NCI-H69 (cell line): ENCODE results near the gene PDF.
"Not testable (repeated sequence)": the region's sequence is repeated elsewhere in the genome, so short reads cannot be mapped to it uniquely, and the experiment has no call there.

Source experiments
- DNase-seq: peaks from one replicate; lab custom pipeline; 2025; lab: John Stamatoyannopoulos, UW

The PDF gene, protein sequence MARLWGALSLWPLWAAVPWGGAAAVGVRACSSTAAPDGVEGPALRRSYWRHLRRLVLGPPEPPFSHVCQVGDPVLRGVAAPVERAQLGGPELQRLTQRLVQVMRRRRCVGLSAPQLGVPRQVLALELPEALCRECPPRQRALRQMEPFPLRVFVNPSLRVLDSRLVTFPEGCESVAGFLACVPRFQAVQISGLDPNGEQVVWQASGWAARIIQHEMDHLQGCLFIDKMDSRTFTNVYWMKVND

DNA sequence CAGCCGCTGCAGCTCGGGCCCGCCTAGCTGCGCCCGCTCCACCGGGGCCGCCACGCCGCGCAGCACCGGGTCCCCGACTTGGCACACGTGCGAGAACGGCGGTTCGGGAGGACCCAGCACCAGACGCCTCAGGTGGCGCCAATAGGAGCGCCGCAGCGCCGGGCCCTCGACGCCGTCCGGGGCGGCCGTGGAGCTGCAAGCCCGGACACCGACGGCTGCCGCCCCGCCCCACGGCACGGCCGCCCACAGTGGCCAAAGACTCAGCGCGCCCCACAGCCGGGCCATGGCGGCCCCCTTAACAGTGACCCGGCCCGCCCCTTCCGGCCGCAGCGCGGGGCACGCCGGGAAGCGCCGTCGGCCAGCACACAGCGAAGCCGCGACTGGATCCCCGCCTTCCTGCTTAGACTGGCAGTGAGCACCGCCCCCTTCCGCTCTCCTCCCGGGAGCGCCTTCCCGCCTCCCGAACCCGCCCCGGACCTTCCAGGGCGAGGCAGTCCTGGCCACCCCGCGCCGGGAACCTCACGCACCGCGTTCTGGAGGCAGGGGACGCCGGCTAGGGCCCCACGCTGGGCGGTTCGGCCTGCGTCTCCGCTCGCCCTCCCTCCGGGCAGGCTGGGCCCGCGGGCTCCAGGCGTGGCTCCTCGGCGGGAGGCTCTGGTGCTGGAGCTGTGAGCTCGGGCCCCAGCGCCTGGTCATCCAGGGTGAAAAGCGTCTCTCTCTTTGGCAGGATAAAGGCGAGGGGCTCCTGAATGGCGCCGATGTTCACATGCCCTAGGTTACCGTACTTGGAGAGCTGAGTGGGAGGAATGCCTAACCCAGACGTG, at the start of gene PDF:
Gene PDF, minus strand, starts transcription at position 303 of the 824 bp plus-strand sequence. Its CDS starts 18 bp downstream, at position 285.
- DNase-seq = peak; percentile 93

DNA sequence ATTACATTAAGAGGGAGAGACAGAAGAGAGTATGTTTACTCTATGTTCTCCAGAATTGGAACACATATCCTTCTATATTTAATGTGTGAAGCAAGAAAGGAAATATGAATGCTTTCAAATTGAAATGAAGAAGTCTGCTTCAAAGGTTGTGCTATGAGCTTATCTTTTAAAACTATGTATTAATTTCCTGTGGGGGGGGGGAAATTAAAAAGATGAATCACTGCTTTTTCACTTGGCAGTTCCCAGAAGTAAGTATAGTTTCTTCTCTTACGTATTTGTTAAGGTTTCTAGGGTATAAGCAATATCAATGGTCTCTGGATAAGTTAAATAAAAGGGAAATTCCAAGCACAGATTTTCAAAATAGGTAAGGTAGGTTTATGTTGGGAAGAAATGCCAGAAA, 48.4 kb upstream of the PDF start:
- no peak for DNase-seq

DNA sequence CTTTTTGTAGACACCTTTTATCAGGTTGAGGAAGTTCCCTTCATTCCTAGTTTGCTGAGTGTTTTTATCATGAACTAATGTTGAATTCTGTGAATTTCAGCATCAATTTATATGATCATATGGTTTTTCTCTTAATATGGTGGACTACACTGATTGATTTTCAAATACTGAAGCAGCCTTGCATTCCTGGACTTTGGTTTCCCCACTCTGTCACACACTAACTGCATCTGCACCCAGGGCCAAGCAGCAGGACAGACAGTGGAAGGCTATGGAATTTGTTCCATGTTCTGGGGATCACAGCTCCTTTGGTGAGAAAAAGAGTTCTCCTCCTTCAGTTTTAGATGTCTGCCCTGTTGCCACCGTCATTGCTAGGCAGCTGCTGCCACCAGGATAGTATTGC, 47.6 kb upstream of the PDF start:
- no peak for DNase-seq

DNA sequence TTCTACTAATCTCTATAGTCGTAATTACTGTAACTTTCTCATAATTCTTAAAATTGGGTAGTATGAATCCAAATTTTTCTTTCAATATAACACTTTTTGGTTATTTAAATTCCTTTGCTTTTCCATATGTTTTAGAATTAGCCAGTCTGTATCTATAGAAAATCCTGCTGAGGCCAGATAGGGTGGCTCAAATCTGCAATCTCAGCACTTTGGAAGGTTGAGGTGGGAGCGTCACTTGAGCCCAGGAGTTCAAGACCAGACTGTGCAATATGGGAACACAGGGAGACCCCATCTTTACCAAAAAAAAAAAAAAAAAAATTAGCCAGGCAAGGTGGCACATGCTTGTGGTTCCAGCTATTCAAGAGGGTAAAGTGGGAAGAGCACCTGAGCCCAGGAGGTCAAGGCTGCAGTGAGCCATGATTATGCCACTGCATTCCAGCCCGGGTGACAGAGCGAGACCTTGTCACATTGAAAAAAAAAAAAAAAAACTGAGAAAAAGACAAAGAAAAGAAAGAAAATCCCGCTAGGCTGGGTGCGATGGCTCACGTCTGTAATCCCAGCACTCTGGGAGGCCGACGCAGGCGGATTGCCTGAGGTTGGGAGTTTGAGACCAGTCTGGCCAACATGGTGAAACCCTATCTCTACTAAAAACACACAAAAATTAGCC, 46.1 kb upstream of the PDF start:
- DNase-seq = no peak

DNA sequence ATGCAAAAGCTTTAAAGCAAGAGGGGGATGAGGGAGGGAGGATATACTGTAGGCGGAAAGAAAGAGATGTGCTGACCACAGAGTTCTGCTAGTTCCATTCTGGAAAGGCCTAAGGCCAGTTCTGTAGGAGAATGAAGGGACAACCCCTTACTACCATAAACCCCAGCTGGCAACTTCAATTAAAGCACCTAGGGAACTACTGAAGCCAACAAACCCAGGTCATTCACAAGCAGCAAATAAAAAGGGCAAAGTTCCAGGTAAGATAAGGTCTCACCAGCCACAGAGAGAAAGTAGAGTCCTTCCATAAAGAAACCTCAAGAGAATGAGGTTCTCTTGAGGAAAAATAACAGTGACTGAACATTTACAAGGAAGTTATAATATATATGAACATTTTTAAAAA, 42.6 kb upstream of the PDF start:
- DNase-seq = no peak

DNA sequence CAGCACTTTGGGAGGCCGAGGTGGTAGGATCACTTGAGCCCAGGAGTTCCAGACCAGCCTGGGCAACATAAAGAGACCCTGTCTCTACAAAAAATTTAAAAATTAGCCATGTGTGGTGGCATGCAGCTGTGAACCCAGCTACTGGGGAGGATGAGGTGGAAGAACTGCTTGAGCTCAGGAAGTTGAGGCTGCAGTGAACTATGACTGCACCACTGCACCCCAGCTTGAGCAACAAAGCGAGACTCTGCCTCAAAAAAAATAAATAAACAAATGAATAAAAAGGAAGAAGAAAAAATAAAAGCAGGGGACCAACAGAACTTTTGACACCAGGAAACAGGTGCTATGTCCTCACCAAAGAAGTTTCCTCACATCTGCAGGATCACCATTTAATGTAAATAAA, 41.2 kb upstream of the PDF start:
- no peak for DNase-seq

DNA sequence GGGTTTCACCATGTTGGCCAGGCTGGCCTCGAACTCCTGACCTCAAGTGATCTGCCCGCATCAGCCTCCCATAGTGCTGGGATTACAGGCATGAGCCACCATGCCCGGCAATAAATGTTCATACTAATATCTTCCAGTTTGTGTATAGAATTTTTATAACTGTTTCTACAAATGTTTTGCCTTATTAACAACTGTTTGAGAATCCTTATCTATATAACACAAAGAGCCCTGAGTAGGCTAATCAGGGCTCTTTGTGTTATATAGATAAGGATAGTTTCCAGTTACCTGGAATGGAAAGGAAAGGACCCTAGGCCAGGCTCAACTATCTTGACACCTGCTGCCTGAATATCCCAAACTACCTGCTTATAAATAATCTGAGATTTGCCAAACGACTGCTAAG, 38.5 kb upstream of the PDF start:
- DNase-seq = no peak

DNA sequence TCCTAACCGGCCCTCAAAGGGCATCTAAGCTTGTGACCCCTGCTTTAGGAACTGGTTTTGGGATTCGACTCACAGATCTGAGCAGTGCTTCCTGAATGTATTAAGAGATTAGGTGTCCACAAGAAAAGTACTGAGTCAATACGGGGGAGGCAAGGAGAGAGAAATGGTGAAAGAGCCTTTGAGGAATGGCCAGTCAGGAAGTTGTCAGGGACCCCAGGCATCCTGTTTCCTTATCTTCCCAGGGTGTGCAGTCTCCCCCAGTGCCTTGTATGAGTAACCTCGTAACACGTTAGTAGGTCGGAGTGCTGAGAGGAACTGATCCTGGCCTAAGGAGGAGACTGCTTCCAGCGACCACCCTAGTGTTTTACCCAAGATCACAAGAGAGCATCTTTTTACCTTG, 37.6 kb upstream of the PDF start:
- DNase-seq = no peak

DNA sequence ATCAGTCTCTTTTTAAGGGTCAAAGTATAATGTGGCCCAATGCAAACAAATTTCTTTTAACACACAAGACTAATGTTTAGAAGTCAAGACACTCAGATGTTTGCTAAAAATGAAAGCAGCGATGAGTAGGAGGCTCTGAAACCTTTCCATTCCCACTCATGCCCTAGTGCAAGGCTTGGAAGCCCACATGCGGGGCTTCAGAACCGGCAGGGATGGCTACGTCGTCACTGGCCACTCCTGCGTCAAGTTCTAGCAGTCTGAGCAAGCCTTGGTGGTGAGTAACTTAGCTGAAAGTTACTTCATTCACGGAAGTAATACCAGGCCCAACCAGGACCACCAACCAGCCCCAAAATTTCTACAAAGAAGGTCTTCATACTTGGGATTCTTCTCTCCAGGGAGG, 36.0 kb upstream of the PDF start:
- DNase-seq = no peak

DNA sequence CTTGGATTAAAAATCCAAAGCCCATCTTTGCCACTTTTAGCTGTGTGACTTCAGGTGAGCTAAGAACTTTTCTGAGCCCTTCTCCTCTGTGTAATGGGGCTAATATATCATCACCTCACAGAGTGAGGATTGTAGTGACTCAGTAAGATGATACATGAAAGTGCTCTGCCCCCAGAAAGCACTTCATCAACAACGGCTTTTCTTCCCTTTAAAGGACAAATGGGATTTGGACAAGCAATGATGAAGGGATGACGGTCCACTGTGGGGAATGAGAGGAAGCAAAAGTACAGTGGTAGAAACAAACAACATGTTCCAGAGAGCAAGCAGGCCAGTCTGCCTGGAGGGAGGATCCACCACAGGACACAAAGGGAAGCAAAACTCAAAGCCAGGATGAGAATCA, 35.5 kb upstream of the PDF start:
- DNase-seq = no peak

DNA sequence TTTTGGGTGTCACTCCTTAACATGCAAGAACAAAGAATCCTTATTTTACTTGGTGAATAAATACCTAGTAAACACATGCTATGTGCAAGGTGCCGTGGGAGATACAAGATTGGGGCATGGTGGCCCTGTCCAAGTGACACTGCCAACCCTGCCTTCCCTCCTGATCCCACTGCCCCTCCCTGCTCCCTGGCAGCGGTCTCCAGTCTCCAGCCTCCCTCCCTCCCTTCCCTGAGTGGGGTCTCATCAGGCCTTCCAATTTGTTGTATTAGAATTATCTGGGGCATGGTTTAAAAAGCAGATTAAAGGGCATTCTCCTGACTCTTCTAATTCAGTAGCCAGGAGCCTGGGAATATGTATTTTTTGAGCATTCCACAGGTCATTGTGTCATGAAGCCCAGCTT, 33.7 kb upstream of the PDF start:
- no peak for DNase-seq

DNA sequence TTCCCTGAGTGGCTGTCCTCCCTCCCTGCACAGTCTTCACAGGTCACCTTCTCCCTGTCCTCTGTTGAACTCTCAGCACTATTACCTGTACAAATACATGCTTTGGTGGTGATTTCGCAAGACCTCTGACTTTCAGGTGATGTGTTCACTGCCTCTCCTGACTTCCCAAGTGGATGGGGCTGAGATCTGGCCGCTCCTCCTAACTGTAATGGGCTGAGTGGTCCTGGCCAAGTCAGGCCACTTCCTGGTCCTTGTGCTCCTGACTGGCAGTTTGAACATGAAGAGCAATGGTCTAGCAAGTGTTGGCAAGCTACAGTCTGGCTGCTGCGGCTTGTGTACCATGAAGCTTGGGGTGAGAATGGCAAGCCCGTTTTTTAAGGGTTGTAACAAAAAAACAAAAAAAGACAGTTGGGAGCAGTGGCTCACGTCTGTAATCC, 32.9 kb upstream of the PDF start:
- no peak for DNase-seq

DNA sequence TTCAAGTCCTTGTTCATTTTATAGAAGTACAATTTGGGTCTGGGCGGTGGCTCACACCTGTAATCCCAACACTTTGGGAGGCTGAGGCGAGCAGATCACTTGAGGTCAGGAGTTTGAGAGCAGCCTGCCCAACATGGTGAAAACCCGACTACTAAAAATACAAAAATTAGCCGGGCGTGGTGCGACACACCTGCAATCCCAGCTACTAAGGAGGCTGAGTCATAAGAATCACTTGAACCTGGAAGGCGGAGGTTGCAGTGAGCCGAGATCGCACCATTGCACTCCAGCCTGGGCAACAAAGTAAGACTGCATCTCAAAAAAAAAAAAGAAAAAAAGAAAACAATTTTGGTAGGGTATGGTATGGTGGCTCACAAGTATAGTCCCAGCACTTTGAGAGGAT, 29.7 kb upstream of the PDF start:
- not testable (repeated sequence) for DNase-seq

DNA sequence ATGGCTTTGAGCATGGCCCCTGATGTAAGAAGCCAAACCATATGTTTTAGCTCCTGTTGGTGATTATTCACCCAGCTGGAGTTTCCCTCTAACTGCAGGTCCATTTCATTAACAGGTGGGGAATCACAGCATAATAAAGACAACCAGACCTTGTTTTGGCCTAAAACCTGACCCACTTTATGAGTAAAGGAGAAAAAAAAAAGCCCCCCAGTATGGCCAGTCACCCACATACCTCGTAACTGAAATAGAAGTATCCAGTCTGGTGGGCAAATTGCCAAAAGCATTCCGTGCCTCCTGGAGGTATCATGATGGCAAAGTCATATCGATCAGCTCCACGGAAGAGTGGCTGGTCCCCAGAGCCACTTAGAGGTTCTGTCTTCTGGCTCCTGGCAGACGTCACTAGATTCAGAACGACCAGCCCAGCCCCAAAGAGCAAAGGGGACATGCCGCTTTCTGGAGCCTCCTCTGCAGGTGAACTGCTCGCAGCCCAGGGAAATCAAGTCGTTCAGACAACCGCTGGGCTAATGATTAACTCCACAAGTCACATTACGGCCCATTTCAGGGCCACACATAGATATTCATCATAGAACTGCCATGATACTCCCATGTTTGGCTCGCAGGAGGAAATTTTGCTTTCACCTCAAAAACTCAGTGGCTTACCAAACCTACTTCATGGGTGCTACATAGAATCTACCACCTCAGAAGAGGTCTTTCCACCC, 21.1 kb upstream of the PDF start, which contains the start of gene TMED6:
Gene TMED6, minus strand, starts transcription at position 478 of the 719 bp plus-strand sequence. Its CDS starts 33 bp downstream, at position 445.
- peak; percentile 21 for DNase-seq

DNA sequence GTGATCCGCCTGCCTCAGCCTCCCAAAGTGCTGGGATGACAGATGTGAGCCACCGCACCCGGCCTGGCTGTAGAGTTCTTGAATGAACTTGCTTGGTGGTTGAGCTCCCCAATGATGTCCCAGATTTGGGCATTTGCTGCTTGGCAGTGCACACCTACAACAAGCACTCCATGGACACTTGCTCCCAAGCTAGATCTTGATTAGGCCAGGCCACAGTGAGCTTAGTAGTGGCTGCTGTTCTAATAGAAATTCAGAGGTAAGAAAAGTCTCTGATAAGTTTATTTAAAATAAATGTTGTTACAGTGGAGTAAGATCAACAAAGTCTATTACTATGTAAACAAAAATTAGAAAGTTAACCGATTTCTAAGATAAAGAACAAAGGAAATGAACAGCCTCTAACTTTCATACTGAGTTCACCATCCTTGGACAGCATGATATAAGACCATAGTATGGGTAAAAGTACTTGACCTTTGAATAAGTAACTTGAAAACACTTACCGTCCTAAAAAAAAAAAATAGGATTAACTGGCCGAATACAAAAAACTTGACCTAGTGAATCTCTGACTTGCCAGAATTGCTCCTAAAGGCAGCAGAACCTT, 20.2 kb upstream of the PDF start:
- DNase-seq = no peak

DNA sequence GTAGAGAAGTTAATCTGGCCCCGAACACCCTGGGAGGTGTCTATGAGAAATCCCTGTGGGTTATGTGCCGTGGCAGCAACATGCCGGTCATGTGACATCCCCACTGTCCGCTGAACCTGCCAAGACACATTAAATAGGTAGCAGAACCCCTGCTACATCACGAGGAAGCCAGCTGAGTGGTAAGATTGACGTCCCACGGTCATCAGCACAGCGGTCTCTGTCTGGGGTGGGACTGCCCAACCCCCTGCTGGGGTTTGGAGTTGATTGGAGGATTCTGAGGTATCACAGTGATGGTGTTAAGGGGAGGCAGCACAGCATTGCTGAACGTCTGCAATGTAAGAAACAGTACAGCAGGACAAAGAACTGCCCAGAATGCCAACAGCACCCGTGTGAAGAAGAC, 19.1 kb upstream of the PDF start:
- DNase-seq = peak; percentile 30

DNA sequence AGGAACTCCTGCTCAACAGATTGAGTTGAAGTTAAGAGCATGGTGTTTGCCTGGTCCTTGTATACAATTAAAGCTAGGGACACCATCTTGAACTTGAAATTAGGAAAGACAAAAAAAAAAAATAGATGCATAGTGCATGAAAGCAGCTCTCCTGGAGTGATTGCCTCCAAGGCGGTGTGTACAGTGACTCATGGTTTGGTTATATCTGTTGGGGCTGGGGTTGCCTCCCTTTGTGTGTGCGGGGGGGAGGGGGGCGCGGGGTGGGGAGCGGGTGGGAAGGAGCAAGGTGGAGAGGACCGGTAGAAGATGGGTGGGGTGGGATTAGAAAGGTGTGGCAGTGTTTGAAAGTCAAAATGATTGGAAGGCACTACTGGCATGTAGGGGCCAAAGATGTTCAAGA, 17.8 kb upstream of the PDF start:
- DNase-seq = peak; percentile 4

DNA sequence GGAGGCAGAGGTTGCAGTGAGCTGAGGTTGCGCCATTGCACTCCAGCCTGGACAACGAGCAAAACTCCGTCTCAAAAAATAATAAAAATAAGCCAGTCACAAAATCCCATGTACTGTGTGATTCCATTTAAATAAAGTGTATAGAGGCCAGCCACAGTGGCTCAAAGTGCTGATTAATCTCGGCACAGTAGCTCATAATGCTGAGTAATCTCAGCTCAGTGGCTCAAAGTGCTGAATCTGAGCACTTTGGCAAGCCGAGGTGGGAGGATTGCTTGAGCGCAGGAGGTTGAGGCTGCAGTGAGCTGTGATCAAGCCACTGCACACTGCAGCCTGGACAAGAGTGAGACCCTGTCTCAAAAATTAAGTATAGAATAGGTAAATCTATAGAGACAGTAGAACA, 16.3 kb upstream of the PDF start:
- no peak for DNase-seq

DNA sequence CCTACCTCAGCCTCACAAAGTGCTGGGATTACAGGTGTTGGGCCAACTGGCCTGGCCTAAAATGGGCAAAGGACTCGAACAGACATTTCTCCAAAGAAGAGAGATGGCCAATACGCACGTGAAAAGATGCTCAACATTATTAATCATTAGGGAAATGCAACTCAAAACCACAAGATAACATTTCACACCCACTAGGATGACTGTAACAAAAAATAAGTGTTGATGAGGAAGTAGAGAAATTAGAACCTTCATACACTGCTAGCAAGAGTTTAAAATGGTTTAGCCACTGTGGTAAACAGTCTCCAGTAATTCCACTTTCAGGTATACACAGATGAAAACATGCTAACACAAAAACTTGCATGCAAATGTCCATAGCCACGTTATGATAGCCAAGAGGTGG, 15.5 kb upstream of the PDF start:
- no peak for DNase-seq

DNA sequence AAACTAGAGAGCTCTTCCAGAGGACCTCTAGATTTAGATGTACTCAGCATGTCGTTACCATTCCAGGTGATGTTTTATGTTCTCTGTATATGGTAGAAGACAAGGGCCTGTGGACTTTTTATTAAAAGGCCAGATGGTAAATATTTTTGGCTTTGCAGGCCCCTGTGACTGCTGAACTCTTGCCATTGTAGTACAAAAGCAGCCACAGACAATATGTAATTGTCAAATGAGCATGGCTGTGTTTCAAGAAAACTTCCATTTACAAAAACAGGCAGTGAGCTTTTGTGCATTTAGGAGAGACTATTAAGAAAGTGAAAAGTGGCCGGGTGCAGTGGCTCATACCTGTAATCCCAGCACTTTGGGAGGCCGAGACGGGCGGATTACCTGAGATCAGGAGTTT, 13.8 kb upstream of the PDF start:
- DNase-seq = no peak

DNA sequence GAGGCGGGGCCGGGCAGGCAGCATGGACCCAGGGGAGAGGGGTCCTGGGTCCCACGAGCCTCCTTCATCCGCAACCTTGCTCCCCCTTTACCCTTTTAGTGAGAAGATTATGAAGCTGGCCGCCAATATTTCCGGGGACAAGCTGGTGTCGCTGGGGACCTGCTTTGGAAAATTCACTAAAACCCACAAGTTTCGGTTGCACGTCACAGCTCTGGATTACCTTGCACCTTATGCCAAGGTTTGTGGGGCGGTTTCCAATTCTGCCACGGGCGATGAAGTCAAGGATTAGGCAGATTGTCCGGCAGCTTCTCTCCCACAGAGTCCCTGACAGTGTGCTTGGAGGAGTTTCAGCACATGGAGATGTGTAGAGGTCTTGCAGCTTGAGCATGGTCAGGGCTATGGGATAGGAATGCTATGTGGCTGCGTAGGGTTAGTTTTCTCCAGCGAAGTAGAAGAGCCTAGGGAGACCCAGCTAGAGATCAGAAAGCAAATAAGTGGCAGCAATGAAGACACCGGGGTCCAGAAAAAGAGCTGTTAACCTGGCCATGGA, 9.8 kb upstream of the PDF start:
- no peak for DNase-seq
